HT1080 (cell line): ENCODE measurements around the gene HLA-E. TPM values are rescaled to one million over a fixed set of nuclear protein-coding genes. Genes with fewer than 3 reads are reported as not detected.
"Not testable (repeated sequence)": the region's sequence is repeated elsewhere in the genome, so short reads cannot be mapped to it uniquely, and the experiment has no call there.

Source experiments
- DNase-seq: peaks from one replicate; pipeline ENCODE4 v3.0.0-alpha.2; 2015; ENCODE audit warnings: low read depth
- total RNA-seq: library from RNA; depleted of rRNA; stranded (reverse); fragments of >200 nt; shearing (Covaris generic); gene quantifications from 2 replicates; pipeline ENCODE4 v1.2.3, GENCODE V29; 2014

Gene HLA-E
- total RNA-seq, 1 experiment from 2014 or later: 51.9 TPM

- DNase-seq: peak; percentile 37
Measured at GRCh38 chr6:30480536-30481156, 8.7 kb upstream of the HLA-E start.

- no peak for DNase-seq
Measured at GRCh38 chr6:30481211-30481964, 7.9 kb upstream of the HLA-E start.

GRCh38 chr6:30481965-30482644 is 7.2 kb upstream of the HLA-E start:
- peak; percentile 65 for DNase-seq

GRCh38 chr6:30483677-30484279 is 5.5 kb upstream of the HLA-E start:
- DNase-seq: peak; percentile 57

- DNase-seq: no peak
Measured at GRCh38 chr6:30485236-30485635, 4.1 kb upstream of the HLA-E start.

- DNase-seq: no peak
Measured at GRCh38 chr6:30487926-30488325, 1.4 kb upstream of the HLA-E start.

GRCh38 chr6:30488697-30489080 is 620 bp upstream of the HLA-E start:
- not testable (repeated sequence) for DNase-seq

- DNase-seq: no peak
Measured at GRCh38 chr6:30490026-30490876, 942 bp downstream of the HLA-E start.

- DNase-seq: not testable (repeated sequence)
Measured at GRCh38 chr6:30491291-30491953, 2.1 kb downstream of the HLA-E start.

- no peak for DNase-seq
Measured at GRCh38 chr6:30491991-30492952, 3.0 kb downstream of the HLA-E start.

GRCh38 chr6:30493643-30494250 is 4.4 kb downstream of the HLA-E start:
- no peak for DNase-seq

- no peak for DNase-seq
Measured at GRCh38 chr6:30494291-30494861, 5.1 kb downstream of the HLA-E start.

- DNase-seq: not testable (repeated sequence)
Measured at GRCh38 chr6:30495060-30495459, 5.8 kb downstream of the HLA-E start.

- no peak for DNase-seq
Measured at GRCh38 chr6:30495993-30496392, 6.7 kb downstream of the HLA-E start.

- DNase-seq: not testable (repeated sequence)
Measured at GRCh38 chr6:30497261-30497599, 7.9 kb downstream of the HLA-E start.

- DNase-seq: no peak
Measured at GRCh38 chr6:30497714-30498113, 8.4 kb downstream of the HLA-E start.

GRCh38 chr6:30498705-30499104 is 9.4 kb downstream of the HLA-E start:
- DNase-seq: not testable (repeated sequence)
